ENCODE data around the gene ZP4.

DNA sequence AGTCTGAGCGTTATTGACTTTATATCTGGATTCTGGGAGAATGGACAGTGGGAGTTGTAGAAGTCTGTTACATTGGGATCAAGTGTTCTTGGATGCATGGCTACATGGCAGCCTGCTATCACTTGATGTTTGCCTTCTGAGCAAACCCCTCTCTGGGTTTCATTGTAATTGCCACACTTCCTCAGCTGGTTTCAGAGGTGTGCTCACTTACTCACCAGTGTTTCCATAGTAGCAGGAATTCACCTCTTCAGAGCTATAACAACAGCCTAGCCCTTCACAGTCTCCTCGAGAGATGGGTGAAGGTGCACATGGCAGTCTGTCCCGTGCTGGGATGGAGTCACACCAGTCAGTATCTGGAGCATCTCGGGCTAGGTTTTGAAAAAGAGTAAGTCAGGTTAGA is 2.6 kb downstream of the ZP4 start:
- TF ChIP-seq, protein P1, sequence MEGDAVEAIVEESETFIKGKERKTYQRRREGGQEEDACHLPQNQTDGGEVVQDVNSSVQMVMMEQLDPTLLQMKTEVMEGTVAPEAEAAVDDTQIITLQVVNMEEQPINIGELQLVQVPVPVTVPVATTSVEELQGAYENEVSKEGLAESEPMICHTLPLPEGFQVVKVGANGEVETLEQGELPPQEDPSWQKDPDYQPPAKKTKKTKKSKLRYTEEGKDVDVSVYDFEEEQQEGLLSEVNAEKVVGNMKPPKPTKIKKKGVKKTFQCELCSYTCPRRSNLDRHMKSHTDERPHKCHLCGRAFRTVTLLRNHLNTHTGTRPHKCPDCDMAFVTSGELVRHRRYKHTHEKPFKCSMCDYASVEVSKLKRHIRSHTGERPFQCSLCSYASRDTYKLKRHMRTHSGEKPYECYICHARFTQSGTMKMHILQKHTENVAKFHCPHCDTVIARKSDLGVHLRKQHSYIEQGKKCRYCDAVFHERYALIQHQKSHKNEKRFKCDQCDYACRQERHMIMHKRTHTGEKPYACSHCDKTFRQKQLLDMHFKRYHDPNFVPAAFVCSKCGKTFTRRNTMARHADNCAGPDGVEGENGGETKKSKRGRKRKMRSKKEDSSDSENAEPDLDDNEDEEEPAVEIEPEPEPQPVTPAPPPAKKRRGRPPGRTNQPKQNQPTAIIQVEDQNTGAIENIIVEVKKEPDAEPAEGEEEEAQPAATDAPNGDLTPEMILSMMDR (IDR thresholded peaks at IDR 0.05), result no peak
- TF ChIP-seq POLR2A (IDR thresholded peaks at IDR 0.05), result no peak

Data from prostate gland (tissue), 2 donors.